ENCODE results near the gene TMCC2.
"Not testable (repeated sequence)": the region's sequence is repeated elsewhere in the genome, so short reads cannot be mapped to it uniquely, and the experiment has no call there.

The TMCC2 gene

GRCh38 chr1:205280666-205281395, 53.1 kb downstream of the TMCC2 start:
- DNase-seq (ENCODE audit: low spot score), result not testable (repeated sequence)

GRCh38 chr1:205283270-205284147, 55.8 kb downstream of the TMCC2 start:
- DNase-seq (ENCODE audit: low spot score), result no peak

GRCh38 chr1:205284420-205285144, 56.8 kb downstream of the TMCC2 start:
- DNase-seq (ENCODE audit: low spot score), result peak; percentile 87

GRCh38 chr1:205285381-205286101, 57.8 kb downstream of the TMCC2 start:
- DNase-seq (ENCODE audit: low spot score), result no peak

- DNase-seq (ENCODE audit: low spot score), result no peak
These were observed 58.7 kb downstream of the TMCC2 start for GRCh38 chr1:205286335-205286950.

GRCh38 chr1:205287076-205287475, 59.3 kb downstream of the TMCC2 start:
- no peak for DNase-seq (ENCODE audit: low spot score)

- DNase-seq (ENCODE audit: low spot score), result no peak
These were observed 60.2 kb downstream of the TMCC2 start for GRCh38 chr1:205287767-205288559.

- DNase-seq (ENCODE audit: low spot score), result no peak
These were observed 63.9 kb downstream of the TMCC2 start for GRCh38 chr1:205291596-205291995.

- DNase-seq (ENCODE audit: low spot score), result no peak
These were observed 65.8 kb downstream of the TMCC2 start for GRCh38 chr1:205293350-205294074.

- DNase-seq (ENCODE audit: low spot score), result peak; percentile 65
These were observed 66.6 kb downstream of the TMCC2 start for GRCh38 chr1:205294175-205294917.

- DNase-seq (ENCODE audit: low spot score), result no peak
These were observed 67.2 kb downstream of the TMCC2 start for GRCh38 chr1:205294934-205295333.

GRCh38 chr1:205296154-205296553, 68.4 kb downstream of the TMCC2 start:
- no peak for DNase-seq (ENCODE audit: low spot score)

- not testable (repeated sequence) for DNase-seq (ENCODE audit: low spot score)
These were observed 69.9 kb downstream of the TMCC2 start for GRCh38 chr1:205297546-205298177.

- no peak for DNase-seq (ENCODE audit: low spot score)
These were observed 70.6 kb downstream of the TMCC2 start for GRCh38 chr1:205298191-205298994.

GRCh38 chr1:205300149-205300548, 72.4 kb downstream of the TMCC2 start:
- no peak for DNase-seq (ENCODE audit: low spot score)

- DNase-seq (ENCODE audit: low spot score), result peak; percentile 84
These were observed 73.6 kb downstream of the TMCC2 start for GRCh38 chr1:205301205-205301821.

- DNase-seq (ENCODE audit: low spot score), result no peak
These were observed 74.3 kb downstream of the TMCC2 start for GRCh38 chr1:205301842-205302588.
